Measurements from ENCODE around the gene DDX23. TPM values are rescaled to one million over a fixed set of nuclear protein-coding genes. Genes with fewer than 3 reads are reported as not detected.

DDX23 gene
- total RNA-seq, 1 donor from 2014 or later, result 68.7 TPM

- no peaks in the 10 kb centered on the region for H3K36me3 ChIP-seq (ENCODE audit: control insufficient read depth, insufficient read depth, low read length)
- H3K27me3 ChIP-seq (ENCODE audit: control insufficient read depth, insufficient read depth, low read length), result no peaks in the 10 kb centered on the region
- no peak for DNase-seq (ENCODE audit: low read depth)
- H3K4me3 ChIP-seq (ENCODE audit: low read depth, low read length), result no peak overlapping the region
- no peak for TF ChIP-seq CTCF (IDR thresholded peaks at IDR 0.05; ENCODE audit: insufficient read depth, low read length, severe bottlenecking)
- FAIRE-seq, result no peak
These were observed 44.0 kb downstream of the DDX23 start for GRCh38 chr12:48807981-48808380.

- Histone ChIP-seq H3K27me3 (ENCODE audit: control insufficient read depth, insufficient read depth, low read length) (peaks cover 3% of the 10 kb centered on the region), H3K4me3 (ENCODE audit: low read depth, low read length) (no peak overlapping the region), H3K36me3 (ENCODE audit: control insufficient read depth, insufficient read depth, low read length) (no peaks in the 10 kb centered on the region)
- DNase-seq (ENCODE audit: low read depth) (no peak), FAIRE-seq (no peak)
- TF ChIP-seq CTCF (IDR thresholded peaks at IDR 0.05; ENCODE audit: insufficient read depth, low read length, severe bottlenecking), result no peak
These were observed 48.3 kb downstream of the DDX23 start for GRCh38 chr12:48803675-48804074.

- Histone ChIP-seq H3K27me3 (ENCODE audit: control insufficient read depth, insufficient read depth, low read length) (peaks cover 3% of the 10 kb centered on the region), H3K36me3 (ENCODE audit: control insufficient read depth, insufficient read depth, low read length) (no peaks in the 10 kb centered on the region), H3K4me3 (ENCODE audit: low read depth, low read length) (no peak overlapping the region)
- DNase-seq (ENCODE audit: low read depth), result no peak
- no peak for TF ChIP-seq CTCF (IDR thresholded peaks at IDR 0.05; ENCODE audit: insufficient read depth, low read length, severe bottlenecking)
- no peak for FAIRE-seq
These were observed 51.0 kb downstream of the DDX23 start for GRCh38 chr12:48800971-48801370.

GRCh38 chr12:48800457-48800856 lies 51.5 kb downstream of the DDX23 start:
- FAIRE-seq (peak; percentile 76), DNase-seq (ENCODE audit: low read depth) (no peak)
- Histone ChIP-seq H3K36me3 (ENCODE audit: control insufficient read depth, insufficient read depth, low read length) (no peaks in the 10 kb centered on the region), H3K27me3 (ENCODE audit: control insufficient read depth, insufficient read depth, low read length) (peaks cover 3% of the 10 kb centered on the region), H3K4me3 (ENCODE audit: low read depth, low read length) (no peak overlapping the region)
- TF ChIP-seq CTCF (IDR thresholded peaks at IDR 0.05; ENCODE audit: insufficient read depth, low read length, severe bottlenecking), result no peak

- TF ChIP-seq CTCF (IDR thresholded peaks at IDR 0.05; ENCODE audit: insufficient read depth, low read length, severe bottlenecking), result no peak
- no peak for FAIRE-seq
These were observed 55.0 kb downstream of the DDX23 start for GRCh38 chr12:48796976-48797375.

More at GRCh38 chr12:48796976-48797375, 55.0 kb downstream of the DDX23 start:
- H3K27me3 ChIP-seq (ENCODE audit: control insufficient read depth, insufficient read depth, low read length), result peaks cover 3% of the 10 kb centered on the region
- H3K4me3 ChIP-seq (ENCODE audit: low read depth, low read length), result no peak overlapping the region
- no peak for DNase-seq (ENCODE audit: low read depth)
- H3K36me3 ChIP-seq (ENCODE audit: control insufficient read depth, insufficient read depth, low read length), result no peaks in the 10 kb centered on the region
